SK-N-MC (cell line): ENCODE data around the gene IFNGR1.

ENCODE experiments used
- DNase-seq: peaks from one replicate; pipeline ENCODE4 v3.0.0-alpha.2; 2011; ENCODE audit warnings: low read depth, low spot score
- H3K27ac ChIP-seq: fragments of 200-600 bp; sonication (generic); 2 replicates; pipeline ENCODE4 v1.5.1; 2016; ENCODE audit warnings: mixed run types
- H3K36me3 ChIP-seq: fragments of 200-600 bp; sonication (generic); 2 replicates; pipeline ENCODE4 v1.6.1; 2017; ENCODE audit warnings: antibody characterized with exemption, low read length, mixed read lengths; ENCODE audit not compliant: insufficient read depth
- H3K4me3 ChIP-seq: fragments of 200-600 bp; sonication (generic); 2 replicates; pipeline ENCODE4 v1.5.1; 2016
- H3K9ac ChIP-seq: fragments of 200-600 bp; sonication (generic); 2 replicates; pipeline ENCODE4 v1.8.0; 2017; ENCODE audit warnings: mixed run types, mixed read lengths; ENCODE audit not compliant: insufficient read length
- H3K9me3 ChIP-seq: fragments of 200-600 bp; sonication (generic); 2 replicates; pipeline ENCODE4 v1.6.1; 2017; ENCODE audit warnings: low read depth, mild to moderate bottlenecking, antibody characterized with exemption, low read length, moderate library complexity, mixed read lengths
- EZH2 ChIP-seq: fragments of 200-600 bp; sonication (generic); IDR thresholded peaks from one replicate; pipeline ENCODE4 v1.6.1; 2017; ENCODE audit warnings: antibody characterized with exemption
- FOXP2 ChIP-seq: optimal IDR thresholded peaks from 2 replicates; pipeline ENCODE3; 2011; ENCODE audit warnings: mild to moderate bottlenecking, moderate library complexity; ENCODE audit not compliant: insufficient read depth; ENCODE audit errors: extremely low read length, control extremely low read depth
- POLR2AphosphoS5 ChIP-seq: IDR thresholded peaks from 2 replicates; pipeline ENCODE4 v1.6.1; 2012; ENCODE audit warnings: mild to moderate bottlenecking, low read depth, low read length, borderline replicate concordance

IFNGR1 gene

GRCh38 chr6:137230956-137231555, 11.9 kb upstream of the IFNGR1 start:
- Histone ChIP-seq H3K4me3 (no peak overlapping the region), H3K9ac (no peak overlapping the region), H3K36me3 (no peaks in the 10 kb centered on the region), H3K27ac (no peak overlapping the region), H3K9me3 (no peaks in the 10 kb centered on the region)
- DNase-seq = no peak
- TF ChIP-seq FOXP2 (no peak), EZH2 (no peak), POLR2AphosphoS5 (no peak)

GRCh38 chr6:137230547-137230946, 11.4 kb upstream of the IFNGR1 start:
- no peak for TF ChIP-seq POLR2AphosphoS5
- TF ChIP-seq FOXP2 = no peak
- no peak for TF ChIP-seq EZH2
- no peak for DNase-seq
- Histone ChIP-seq H3K9me3 (no peaks in the 10 kb centered on the region), H3K4me3 (no peak overlapping the region), H3K36me3 (no peaks in the 10 kb centered on the region), H3K9ac (no peak overlapping the region), H3K27ac (no peak overlapping the region)

DNA sequence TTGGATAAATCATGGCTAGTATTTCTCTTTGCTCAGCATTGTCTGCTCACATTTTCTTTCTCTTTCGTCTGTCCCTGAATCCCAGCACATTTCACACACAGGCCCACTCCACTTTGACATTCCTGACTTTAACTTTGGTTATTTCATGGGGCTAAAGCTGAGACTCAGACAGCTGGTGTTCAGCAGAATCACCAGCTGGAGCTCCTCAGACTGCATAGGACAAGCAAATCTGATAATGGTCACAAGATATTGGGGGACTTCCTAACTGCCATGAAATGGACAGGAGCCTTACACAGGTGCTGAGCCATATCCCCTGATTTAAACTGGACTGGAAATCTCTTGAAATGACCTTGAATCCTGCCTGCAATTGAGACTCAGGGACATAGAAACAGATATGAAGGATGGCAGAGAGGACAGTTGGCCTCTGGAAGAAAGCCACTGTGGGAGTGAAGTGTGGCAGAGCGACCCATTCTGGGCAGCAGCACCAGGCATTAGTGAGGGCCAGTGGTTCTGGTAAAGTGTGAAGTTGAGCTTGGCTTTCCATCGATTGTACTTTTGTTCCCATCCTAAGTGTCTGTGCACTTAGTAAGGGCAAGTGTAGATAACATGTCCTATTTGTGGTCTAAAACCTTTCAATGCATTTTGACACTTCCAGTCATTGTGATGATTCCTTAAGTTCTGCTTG, 10.0 kb upstream of the IFNGR1 start:
- Histone ChIP-seq H3K4me3 (no peak overlapping the region), H3K36me3 (no peaks in the 10 kb centered on the region), H3K9me3 (no peaks in the 10 kb centered on the region), H3K27ac (no peak overlapping the region), H3K9ac (no peak overlapping the region)
- DNase-seq = no peak
- no peak for TF ChIP-seq FOXP2
- TF ChIP-seq EZH2 = no peak
- TF ChIP-seq POLR2AphosphoS5 = no peak

GRCh38 chr6:137227871-137228302, 8.7 kb upstream of the IFNGR1 start:
- TF ChIP-seq POLR2AphosphoS5 (no peak), EZH2 (no peak), FOXP2 (no peak)
- DNase-seq = no peak
- no peak overlapping the region for H3K9ac ChIP-seq
- no peaks in the 10 kb centered on the region for H3K36me3 ChIP-seq
- no peaks in the 10 kb centered on the region for H3K9me3 ChIP-seq
- no peak overlapping the region for H3K4me3 ChIP-seq
- no peak overlapping the region for H3K27ac ChIP-seq

GRCh38 chr6:137226697-137227096, 7.5 kb upstream of the IFNGR1 start:
- H3K9ac ChIP-seq = no peak overlapping the region
- H3K27ac ChIP-seq = no peak overlapping the region
- no peak overlapping the region for H3K4me3 ChIP-seq
- no peaks in the 10 kb centered on the region for H3K9me3 ChIP-seq
- TF ChIP-seq POLR2AphosphoS5 (no peak), FOXP2 (no peak), EZH2 (no peak)
- no peaks in the 10 kb centered on the region for H3K36me3 ChIP-seq
- DNase-seq = no peak

DNA sequence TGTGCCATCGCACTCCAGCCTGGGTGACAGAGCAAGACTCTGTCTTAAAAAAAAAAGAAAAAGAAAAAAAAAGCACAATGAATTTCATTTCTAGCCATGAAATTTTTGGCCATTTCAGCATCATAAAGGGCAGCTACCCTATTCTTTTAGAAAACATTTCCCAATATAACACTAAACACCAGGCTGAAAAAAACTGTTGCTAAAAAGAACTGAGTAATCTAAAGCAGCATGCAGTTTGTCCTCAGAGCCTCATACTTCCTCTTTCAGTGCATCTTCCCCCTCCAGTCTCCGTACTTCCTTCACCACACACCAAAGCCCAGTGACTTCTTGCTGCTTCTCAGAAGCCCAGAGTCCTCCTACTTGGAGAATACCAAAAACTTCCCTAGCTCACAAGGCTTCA, 5.6 kb upstream of the IFNGR1 start:
- no peak overlapping the region for H3K27ac ChIP-seq

GRCh38 chr6:137223370-137224131, 4.4 kb upstream of the IFNGR1 start:
- no peaks in the 10 kb centered on the region for H3K36me3 ChIP-seq
- TF ChIP-seq POLR2AphosphoS5 (no peak), FOXP2 (no peak)
- DNase-seq = no peak
- H3K4me3 ChIP-seq = no peak overlapping the region
- H3K9me3 ChIP-seq = no peaks in the 10 kb centered on the region
- H3K9ac ChIP-seq = no peak overlapping the region
- no peak overlapping the region for H3K27ac ChIP-seq

More for the DNA sequence above, 5.6 kb upstream of the IFNGR1 start:
- TF ChIP-seq EZH2 = no peak
- TF ChIP-seq FOXP2 = no peak
- TF ChIP-seq POLR2AphosphoS5 = no peak
- H3K9ac ChIP-seq = no peak overlapping the region
- no peaks in the 10 kb centered on the region for H3K36me3 ChIP-seq
- no peak for DNase-seq
- no peaks in the 10 kb centered on the region for H3K9me3 ChIP-seq
- H3K4me3 ChIP-seq = no peak overlapping the region

GRCh38 chr6:137222381-137222780, 3.2 kb upstream of the IFNGR1 start:
- DNase-seq = no peak
- TF ChIP-seq EZH2 (no peak), POLR2AphosphoS5 (no peak), FOXP2 (no peak)
- H3K4me3 ChIP-seq = no peak overlapping the region
- no peaks in the 10 kb centered on the region for H3K36me3 ChIP-seq
- no peak overlapping the region for H3K27ac ChIP-seq
- H3K9ac ChIP-seq = no peak overlapping the region
- no peaks in the 10 kb centered on the region for H3K9me3 ChIP-seq
